GM21825 (cell line): ENCODE data around the gene FGF22.

Experiments
- ATAC-seq: cut with Tn5 transposase; IDR thresholded peaks from one replicate; pipeline ENCODE4 v1.9.1; 2021; ENCODE audit warnings: mild to moderate bottlenecking, moderate library complexity; ENCODE audit not compliant: unreplicated experiment

FGF22 gene

GRCh38 chr19:677601-678436 lies 38.1 kb downstream of the FGF22 start:
- no peak for ATAC-seq

- no peak for ATAC-seq
These were observed 39.2 kb downstream of the FGF22 start for GRCh38 chr19:678791-679388.

GRCh38 chr19:679418-680286 lies 40.0 kb downstream of the FGF22 start:
- ATAC-seq = peak; percentile 7

- peak; percentile 69 for ATAC-seq
These were observed 40.8 kb downstream of the FGF22 start for GRCh38 chr19:680287-681028.

- ATAC-seq = no peak
These were observed 41.6 kb downstream of the FGF22 start for GRCh38 chr19:681029-682019.

- ATAC-seq = no peak
These were observed 43.1 kb downstream of the FGF22 start for GRCh38 chr19:682678-683320.

- no peak for ATAC-seq
These were observed 45.8 kb downstream of the FGF22 start for GRCh38 chr19:685454-685931.

GRCh38 chr19:686589-687297 lies 47.1 kb downstream of the FGF22 start:
- no peak for ATAC-seq

- ATAC-seq = no peak
These were observed 48.0 kb downstream of the FGF22 start for GRCh38 chr19:687569-688166.

GRCh38 chr19:688214-688613 lies 48.5 kb downstream of the FGF22 start:
- no peak for ATAC-seq

- no peak for ATAC-seq
These were observed 49.3 kb downstream of the FGF22 start for GRCh38 chr19:688992-689391.

- ATAC-seq = no peak
These were observed 50.5 kb downstream of the FGF22 start for GRCh38 chr19:690203-690602.
